Naive thymus-derived CD4-positive, alpha-beta T cell (primary cell): ENCODE data around the gene NRP1. TPM values are rescaled to one million over a fixed set of nuclear protein-coding genes. Genes with fewer than 3 reads are reported as not detected.
A peak's percentile ranks its signal among the peaks of the same experiment; 100 is the strongest.
"Not testable (repeated sequence)": the region's sequence is repeated elsewhere in the genome, so short reads cannot be mapped to it uniquely, and the experiment has no call there.

Experiments used
- ATAC-seq: fragments of 150-1000 bp; cut with Tn5 transposase; 2 replicates; pipeline ENCODE4 v1.10.0; 2021; ENCODE audit warnings: mild to moderate bottlenecking, moderate library complexity
- CTCF ChIA-PET: fragments of 350-600 bp; sonication (Branson Sonifier 250); formaldehyde crosslinking; loops from one replicate; lab custom pipeline; 2021; ENCODE audit warnings: antibody characterized with exemption; lab: Charles Lee
- POLR2A ChIA-PET: fragments of 350-600 bp; sonication (Branson Sonifier 250); formaldehyde crosslinking; loops from one replicate; lab custom pipeline; 2021; ENCODE audit warnings: antibody characterized with exemption, inconsistent platforms; lab: Charles Lee
- DNase-seq, 9 donors: peaks; one replicate each; pipeline versions ENCODE4 v3.0.0 to v3.0.0-alpha.2; 2020 to 2022; ENCODE audit warnings: mixed read lengths in 1 of 9
- H3K27ac ChIP-seq: one replicate; pipeline ENCODE4 v1.7.0; 2013; ENCODE audit warnings: mild to moderate bottlenecking, low read depth, low read length, moderate library complexity
- H3K27me3 ChIP-seq, 2 donors: one replicate each; pipeline ENCODE4 v1.7.0; 2013; ENCODE audit warnings: low read length in 2 of 2, mild to moderate bottlenecking in 2 of 2, moderate library complexity in 2 of 2; ENCODE audit not compliant: control insufficient read depth in 2 of 2, insufficient read depth in 2 of 2
- H3K36me3 ChIP-seq, 3 experiments: 1 replicate in 2 of 3; 2 replicates in 1 of 3; pipeline ENCODE4 v1.7.0; 2013; ENCODE audit warnings: low read length in 3 of 3, mild to moderate bottlenecking in 3 of 3, moderate library complexity in 1 of 3; ENCODE audit not compliant: insufficient read depth in 3 of 3, control insufficient read depth in 2 of 3
- H3K4me1 ChIP-seq, 2 donors: one replicate each; pipeline ENCODE4 v1.7.0; 2013; ENCODE audit warnings: low read length in 2 of 2, mild to moderate bottlenecking in 2 of 2, moderate library complexity in 1 of 2; ENCODE audit not compliant: control insufficient read depth in 2 of 2, insufficient read depth in 2 of 2
- H3K4me3 ChIP-seq: 2 replicates; pipeline ENCODE4 v1.7.0; 2013; ENCODE audit warnings: mild to moderate bottlenecking, low read length
- H3K9me3 ChIP-seq, 3 experiments: 1 replicate in 2 of 3; 2 replicates in 1 of 3; pipeline ENCODE4 v1.7.0; 2013; ENCODE audit warnings: low read length in 3 of 3; ENCODE audit not compliant: control insufficient read depth in 2 of 3
- H3K27ac Mint-ChIP-seq, 9 donors: one replicate each; pipeline ENCODE4 v1.8.0; 2020 to 2022; ENCODE audit warnings: mixed read lengths in 9 of 9, mild to moderate bottlenecking in 8 of 9, moderate library complexity in 5 of 9, inconsistent platforms in 2 of 9
- H3K27me3 Mint-ChIP-seq, 5 donors: one replicate each; pipeline ENCODE4 v1.8.0; 2021 to 2022; ENCODE audit warnings: mixed read lengths in 5 of 5, mild to moderate bottlenecking in 1 of 5
- H3K36me3 Mint-ChIP-seq, 5 donors: one replicate each; pipeline ENCODE4 v1.8.0; 2020 to 2022; ENCODE audit warnings: mixed read lengths in 5 of 5, mild to moderate bottlenecking in 3 of 5, inconsistent platforms in 1 of 5
- H3K4me1 Mint-ChIP-seq, 7 donors: one replicate each; pipeline ENCODE4 v1.8.0; 2020 to 2022; ENCODE audit warnings: mixed read lengths in 7 of 7, mild to moderate bottlenecking in 3 of 7, inconsistent platforms in 1 of 7
- H3K4me3 Mint-ChIP-seq, 10 donors: one replicate each; pipeline ENCODE4 v1.8.0; 2020 to 2022; ENCODE audit warnings: mild to moderate bottlenecking in 10 of 10, mixed read lengths in 10 of 10, moderate library complexity in 6 of 10, inconsistent platforms in 2 of 10
- H3K9me3 Mint-ChIP-seq, 11 donors: one replicate each; pipeline ENCODE4 v1.8.0; 2020 to 2022; ENCODE audit warnings: mixed read lengths in 11 of 11, mild to moderate bottlenecking in 4 of 11, inconsistent platforms in 1 of 11, moderate library complexity in 1 of 11
- intact Hi-C, 2 donors: fragments of 100-400 bp; cut with micrococcal nuclease; formaldehyde crosslinking; loops; one replicate each; pipeline ENCODE4 v1.15.1; 2023
- polyA plus RNA-seq, 2 donors: library from polyadenylated mRNA; unstranded; fragments of 300-500 nt; fragmentation: Illumina TruSeq; gene quantifications; one replicate each; pipeline ENCODE4 v1.2.3, GENCODE V29; 2021
- total RNA-seq, 6 experiments: library from RNA in 5 of 6; stranded (reverse) in 5 of 6; gene quantifications; 1 replicate in 5 of 6; 2 replicates in 1 of 6; pipeline ENCODE4 v1.2.3 and lab custom pipeline; 2021 to 2026

NRP1 gene
- total RNA-seq (1 to 10 TPM in 4 of 5 experiments, under 1 TPM in 1; 0.72 to 4.6 (median 1.6) TPM), polyA plus RNA-seq (not detected), total RNA-seq (lab: John Stamatoyannopoulos, UW) (2.4 reads per million, percentile 12 among the genes with 10 or more reads in this experiment)

- no peak for ATAC-seq
- Histone ChIP-seq H3K27me3 (peaks cover 18 to 21% of the 10 kb centered on the region in 2 donors), H3K9me3 (no peaks in the 10 kb centered on the region), H3K27ac (no peak within 1 kb of the TSS), H3K4me1 (peaks cover 8 to 12% of the 10 kb centered on the region in 2 donors), H3K4me3 (peak within 1 kb of the TSS; percentile 59), H3K36me3 (no peaks in the 10 kb centered on the region)
- Mint-ChIP-seq H3K4me1 (peaks cover 10 to 39% (median 27%) of the 10 kb centered on the region in 7 donors), H3K4me3 (peak within 1 kb of the TSS; percentile 73 to 91 (median 80)), H3K9me3 (peaks cover 0 to 3% (median 0%) of the 10 kb centered on the region in 11 donors), H3K27me3 (peaks cover 61 to 82% (median 71%) of the 10 kb centered on the region in 5 donors), H3K36me3 (no peaks in the 10 kb centered on the region), H3K27ac (peak within 1 kb of the TSS in 2 of 9 donors; percentile 13 to 60)
- peak in 3 of 9 donors; percentile 11 to 40 (median 20) for DNase-seq
- CTCF ChIA-PET, result interaction anchor here (0.6 kb wide), 1 partner anchor 23 kb away, joined by 3 read pairs; no protein-coding TSS in a partner anchor
- intact Hi-C loops, result loop anchor here in 1 of 2 donors (5.0 kb wide), 1 partner anchor 87 kb away; no protein-coding TSS in a partner anchor
- POLR2A ChIA-PET, result interaction anchor here (1.2 kb wide), 1 partner anchor 145 kb away, joined by 3 read pairs; no protein-coding TSS in a partner anchor
Observed at GRCh38 chr10:33334153-33334804, at the start of gene NRP1. TSS of gene NRP1 (minus strand) at chr10:33334667. CDS start at chr10:33334382, 285 bp downstream.

GRCh38 chr10:33384201-33384600 lies 49.7 kb upstream of the NRP1 start:
- ATAC-seq, H3K27ac Mint-ChIP-seq, H3K4me3 ChIP-seq, H3K4me3 Mint-ChIP-seq, H3K9me3 Mint-ChIP-seq, POLR2A ChIA-PET, H3K4me1 Mint-ChIP-seq, DNase-seq, H3K36me3 Mint-ChIP-seq, H3K27ac ChIP-seq, H3K4me1 ChIP-seq, intact Hi-C loops, H3K36me3 ChIP-seq, H3K9me3 ChIP-seq, H3K27me3 ChIP-seq, CTCF ChIA-PET: not testable (repeated sequence)
- H3K27me3 Mint-ChIP-seq, result peaks cover 16 to 20% (median 20%) of the 10 kb centered on the region in 5 donors

- Mint-ChIP-seq H3K27me3 (peaks cover 12 to 17% (median 15%) of the 10 kb centered on the region in 5 donors), H3K4me1 (no peaks in the 10 kb centered on the region), H3K27ac (no peak overlapping the region), H3K36me3 (no peaks in the 10 kb centered on the region), H3K4me3 (no peak overlapping the region), H3K9me3 (peaks cover 0 to 3% (median 0%) of the 10 kb centered on the region in 11 donors)
- H3K4me3 ChIP-seq, result no peak overlapping the region
- POLR2A ChIA-PET, result no interaction called here
- intact Hi-C loops, result no loop called here
- H3K4me1 ChIP-seq, result no peaks in the 10 kb centered on the region
- H3K36me3 ChIP-seq, result no peaks in the 10 kb centered on the region
- CTCF ChIA-PET, result no interaction called here
- H3K27me3 ChIP-seq, result no peaks in the 10 kb centered on the region
- no peak overlapping the region for H3K27ac ChIP-seq
- H3K9me3 ChIP-seq, result no peaks in the 10 kb centered on the region
- no peak for ATAC-seq
- no peak for DNase-seq
Observed at GRCh38 chr10:33382921-33383713, 48.6 kb upstream of the NRP1 start.

GRCh38 chr10:33382216-33382600 lies 47.7 kb upstream of the NRP1 start:
- ChIA-PET POLR2A (no interaction called here), CTCF (no interaction called here)
- intact Hi-C loops, result no loop called here
- Mint-ChIP-seq H3K4me3 (no peak overlapping the region), H3K9me3 (peaks cover 0 to 3% (median 0%) of the 10 kb centered on the region in 11 donors), H3K36me3 (no peaks in the 10 kb centered on the region), H3K4me1 (peaks cover 0 to 8% (median 0%) of the 10 kb centered on the region in 7 donors), H3K27ac (no peak overlapping the region), H3K27me3 (peaks cover 8 to 16% (median 11%) of the 10 kb centered on the region in 5 donors)
- H3K9me3 ChIP-seq, result no peaks in the 10 kb centered on the region
- no peak for DNase-seq
- no peaks in the 10 kb centered on the region for H3K36me3 ChIP-seq
- H3K4me1 ChIP-seq, result no peaks in the 10 kb centered on the region
- H3K27me3 ChIP-seq, result no peaks in the 10 kb centered on the region
- ATAC-seq, result no peak
- no peak overlapping the region for H3K27ac ChIP-seq
- no peak overlapping the region for H3K4me3 ChIP-seq

- intact Hi-C loops, result no loop called here
- ATAC-seq, result no peak
Observed at GRCh38 chr10:33381451-33382215, 47.2 kb upstream of the NRP1 start.

GRCh38 chr10:33377658-33378025 lies 43.2 kb upstream of the NRP1 start:
- H3K36me3 Mint-ChIP-seq, result peaks cover 0 to 2% (median 0%) of the 10 kb centered on the region in 5 donors
- no peak overlapping the region for H3K4me3 Mint-ChIP-seq
- H3K36me3 ChIP-seq, result no peaks in the 10 kb centered on the region
- no peak overlapping the region for H3K4me3 ChIP-seq
- H3K27me3 Mint-ChIP-seq, result peaks cover 0 to 8% (median 5%) of the 10 kb centered on the region in 5 donors
- no peak overlapping the region for H3K27ac ChIP-seq
- intact Hi-C loops, result no loop called here
- H3K27me3 ChIP-seq, result no peaks in the 10 kb centered on the region
- H3K9me3 ChIP-seq, result no peaks in the 10 kb centered on the region
- ATAC-seq (no peak), DNase-seq (no peak)
- ChIA-PET CTCF (no interaction called here), POLR2A (no interaction called here)
- H3K4me1 Mint-ChIP-seq, result peaks cover 0 to 11% (median 0%) of the 10 kb centered on the region in 7 donors
- H3K27ac Mint-ChIP-seq, result no peak overlapping the region
- no peaks in the 10 kb centered on the region for H3K4me1 ChIP-seq
- H3K9me3 Mint-ChIP-seq, result peaks cover 0 to 9% (median 0%) of the 10 kb centered on the region in 11 donors

More at GRCh38 chr10:33381451-33382215, 47.2 kb upstream of the NRP1 start:
- ChIA-PET POLR2A (no interaction called here), CTCF (interaction anchor here (0.6 kb wide), 1 partner anchor 51 kb away, joined by 3 read pairs; no protein-coding TSS in a partner anchor)
- H3K4me1 ChIP-seq, result no peaks in the 10 kb centered on the region
- Mint-ChIP-seq H3K36me3 (no peaks in the 10 kb centered on the region), H3K27me3 (peaks cover 8 to 12% (median 11%) of the 10 kb centered on the region in 5 donors), H3K4me1 (peaks cover 0 to 11% (median 0%) of the 10 kb centered on the region in 7 donors), H3K4me3 (no peak overlapping the region), H3K27ac (no peak overlapping the region), H3K9me3 (peaks cover 0 to 3% (median 0%) of the 10 kb centered on the region in 11 donors)
- H3K9me3 ChIP-seq, result no peaks in the 10 kb centered on the region
- no peak overlapping the region for H3K4me3 ChIP-seq
- DNase-seq, result no peak
- no peaks in the 10 kb centered on the region for H3K36me3 ChIP-seq
- H3K27me3 ChIP-seq, result no peaks in the 10 kb centered on the region
- no peak overlapping the region for H3K27ac ChIP-seq
